ENCODE measurements around the gene ABLIM1. TPM values are rescaled to one million over a fixed set of nuclear protein-coding genes. Genes with fewer than 3 reads are reported as not detected.

Gene ABLIM1
- total RNA-seq, 1 donor from 2014 or later = 105 TPM

- H3K27me3 Mint-ChIP-seq (ENCODE audit: low read depth) = peaks cover 33% of the 10 kb centered on the region
- H3K4me1 Mint-ChIP-seq = peaks cover 57% of the 10 kb centered on the region
- peak overlapping the region; percentile 88 for H3K27ac Mint-ChIP-seq
Observed at GRCh38 chr10:114631666-114632417, 26.2 kb downstream of the ABLIM1 start.

GRCh38 chr10:114631090-114631665 is 26.9 kb downstream of the ABLIM1 start:
- H3K4me3 Mint-ChIP-seq = peak overlapping the region; percentile 71
- TF ChIP-seq CTCF (IDR thresholded peaks at IDR 0.05; ENCODE audit: unreplicated experiment) = no peak
- DNase-seq (ENCODE audit: low spot score in 2 of 2, unreplicated experiment in 2 of 2) = no peak
- H3K27ac Mint-ChIP-seq = peak overlapping the region; percentile 31
- no peaks in the 10 kb centered on the region for H3K9me3 Mint-ChIP-seq
- H3K36me3 Mint-ChIP-seq = no peaks in the 10 kb centered on the region
- H3K27me3 Mint-ChIP-seq (ENCODE audit: low read depth) = peaks cover 33% of the 10 kb centered on the region
- H3K4me1 Mint-ChIP-seq = peaks cover 57% of the 10 kb centered on the region

More at GRCh38 chr10:114631666-114632417, 26.2 kb downstream of the ABLIM1 start:
- H3K9me3 Mint-ChIP-seq = no peaks in the 10 kb centered on the region
- H3K4me3 Mint-ChIP-seq = peak overlapping the region; percentile 71
- DNase-seq (ENCODE audit: low spot score in 2 of 2, unreplicated experiment in 2 of 2) = peak; percentile 47 to 68
- no peaks in the 10 kb centered on the region for H3K36me3 Mint-ChIP-seq
- no peak for TF ChIP-seq CTCF (IDR thresholded peaks at IDR 0.05; ENCODE audit: unreplicated experiment)

- Mint-ChIP-seq H3K4me3 (no peak overlapping the region), H3K9me3 (no peaks in the 10 kb centered on the region), H3K36me3 (no peaks in the 10 kb centered on the region), H3K27me3 (ENCODE audit: low read depth) (peaks cover 33% of the 10 kb centered on the region), H3K27ac (no peak overlapping the region), H3K4me1 (peaks cover 46% of the 10 kb centered on the region)
- no peak for TF ChIP-seq CTCF (IDR thresholded peaks at IDR 0.05; ENCODE audit: unreplicated experiment)
- DNase-seq (ENCODE audit: low spot score in 2 of 2, unreplicated experiment in 2 of 2) = no peak
Observed at GRCh38 chr10:114629824-114630730, 28.0 kb downstream of the ABLIM1 start.

GRCh38 chr10:114629083-114629823 is 28.8 kb downstream of the ABLIM1 start:
- Mint-ChIP-seq H3K4me1 (peaks cover 38% of the 10 kb centered on the region), H3K9me3 (no peaks in the 10 kb centered on the region), H3K27me3 (ENCODE audit: low read depth) (peaks cover 33% of the 10 kb centered on the region), H3K36me3 (no peaks in the 10 kb centered on the region), H3K4me3 (no peak overlapping the region), H3K27ac (no peak overlapping the region)
- no peak for TF ChIP-seq CTCF (IDR thresholded peaks at IDR 0.05; ENCODE audit: unreplicated experiment)
- DNase-seq (ENCODE audit: low spot score in 2 of 2, unreplicated experiment in 2 of 2) = no peak

- Mint-ChIP-seq H3K9me3 (no peaks in the 10 kb centered on the region), H3K4me3 (no peak overlapping the region), H3K27ac (no peak overlapping the region), H3K4me1 (peaks cover 40% of the 10 kb centered on the region), H3K36me3 (no peaks in the 10 kb centered on the region), H3K27me3 (ENCODE audit: low read depth) (peaks cover 33% of the 10 kb centered on the region)
- no peak for DNase-seq (ENCODE audit: low spot score in 2 of 2, unreplicated experiment in 2 of 2)
- TF ChIP-seq CTCF (IDR thresholded peaks at IDR 0.05; ENCODE audit: unreplicated experiment) = no peak
Observed at GRCh38 chr10:114628106-114628505, 30.0 kb downstream of the ABLIM1 start.
